Measurements from ENCODE around the gene CXCL11.
A peak's percentile ranks its signal among the peaks of the same experiment; 100 is the strongest.

The CXCL11 gene

DNA sequence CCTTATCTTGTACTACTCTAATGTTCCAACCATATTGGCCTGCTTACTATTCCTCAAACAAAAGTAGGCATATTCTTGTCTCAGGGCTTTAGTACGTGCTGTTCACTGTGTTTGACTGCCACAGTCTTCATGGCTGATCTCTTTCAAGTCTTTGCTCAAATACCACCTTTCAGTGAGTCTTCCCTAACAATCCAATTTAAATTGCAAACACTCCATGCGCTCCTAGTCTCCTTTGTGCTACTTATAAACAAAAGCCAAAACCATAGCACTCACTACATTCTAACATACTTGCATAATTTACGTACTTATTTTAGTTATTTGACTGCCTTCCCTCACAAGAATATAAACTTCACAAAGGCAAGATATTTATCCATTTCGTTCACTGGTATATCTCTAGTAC is 36.9 kb upstream of the CXCL11 start:
- H3K4me3 ChIP-seq (ENCODE audit: low read depth, low read length), result no peak overlapping the region
- TF ChIP-seq, protein P1, sequence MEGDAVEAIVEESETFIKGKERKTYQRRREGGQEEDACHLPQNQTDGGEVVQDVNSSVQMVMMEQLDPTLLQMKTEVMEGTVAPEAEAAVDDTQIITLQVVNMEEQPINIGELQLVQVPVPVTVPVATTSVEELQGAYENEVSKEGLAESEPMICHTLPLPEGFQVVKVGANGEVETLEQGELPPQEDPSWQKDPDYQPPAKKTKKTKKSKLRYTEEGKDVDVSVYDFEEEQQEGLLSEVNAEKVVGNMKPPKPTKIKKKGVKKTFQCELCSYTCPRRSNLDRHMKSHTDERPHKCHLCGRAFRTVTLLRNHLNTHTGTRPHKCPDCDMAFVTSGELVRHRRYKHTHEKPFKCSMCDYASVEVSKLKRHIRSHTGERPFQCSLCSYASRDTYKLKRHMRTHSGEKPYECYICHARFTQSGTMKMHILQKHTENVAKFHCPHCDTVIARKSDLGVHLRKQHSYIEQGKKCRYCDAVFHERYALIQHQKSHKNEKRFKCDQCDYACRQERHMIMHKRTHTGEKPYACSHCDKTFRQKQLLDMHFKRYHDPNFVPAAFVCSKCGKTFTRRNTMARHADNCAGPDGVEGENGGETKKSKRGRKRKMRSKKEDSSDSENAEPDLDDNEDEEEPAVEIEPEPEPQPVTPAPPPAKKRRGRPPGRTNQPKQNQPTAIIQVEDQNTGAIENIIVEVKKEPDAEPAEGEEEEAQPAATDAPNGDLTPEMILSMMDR (IDR thresholded peaks at IDR 0.05; ENCODE audit: borderline replicate concordance, insufficient read depth, low read depth, low read length), result no peak

DNA sequence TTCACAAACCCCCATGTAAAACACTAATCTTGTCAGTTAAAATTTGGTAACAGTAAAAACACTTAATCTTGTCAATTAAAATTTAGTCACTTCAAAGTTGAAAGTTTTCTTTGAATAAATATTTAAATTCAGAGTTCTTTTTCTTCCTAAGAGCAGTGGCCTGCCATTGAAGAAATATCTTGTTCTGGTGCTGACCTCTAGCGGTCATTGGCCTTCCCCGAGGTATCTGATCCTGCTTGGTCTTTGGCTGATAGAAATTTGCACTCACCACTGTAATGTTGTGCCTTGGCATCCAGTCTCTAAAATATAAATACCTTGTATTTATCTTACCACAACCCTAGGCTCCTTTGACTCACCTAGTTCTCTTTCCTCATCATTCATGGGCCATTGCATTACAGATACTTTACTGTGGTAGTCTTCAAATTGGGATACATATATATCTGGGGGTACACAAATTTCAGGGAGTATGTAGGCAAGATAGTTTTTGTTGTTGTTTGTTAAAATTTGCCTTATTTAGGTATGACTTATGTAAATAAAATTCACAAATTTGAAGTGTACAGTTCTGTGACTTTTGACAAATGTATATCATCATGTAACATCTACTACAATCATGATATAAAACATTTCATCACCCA is 31.9 kb upstream of the CXCL11 start:
- TF ChIP-seq, protein P1 (IDR thresholded peaks at IDR 0.05; ENCODE audit: borderline replicate concordance, insufficient read depth, low read depth, low read length), result peak; percentile 71
- no peak overlapping the region for H3K4me3 ChIP-seq (ENCODE audit: low read depth, low read length)

DNA sequence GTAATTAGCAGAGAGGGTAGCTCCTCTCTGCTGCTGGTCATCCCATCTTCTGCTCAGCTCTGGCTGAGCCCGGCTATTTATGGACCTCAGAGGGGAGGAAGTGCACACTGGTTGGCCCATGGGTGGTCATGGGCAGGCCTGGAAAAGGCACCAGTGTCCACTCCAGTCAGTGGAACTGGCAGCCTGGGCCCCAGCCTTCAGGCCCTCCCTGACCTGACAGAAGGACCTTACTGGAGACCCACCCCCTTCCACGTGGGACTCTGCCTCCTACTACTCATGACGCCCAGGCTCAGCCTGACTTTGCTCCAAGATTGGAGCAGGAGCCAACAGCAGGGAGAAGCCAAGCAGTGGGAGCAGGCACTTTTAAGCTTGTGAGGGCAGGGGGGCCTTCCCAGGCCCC is 30.7 kb upstream of the CXCL11 start:
- H3K4me3 ChIP-seq (ENCODE audit: low read depth, low read length), result no peak overlapping the region
- TF ChIP-seq, protein P1 (IDR thresholded peaks at IDR 0.05; ENCODE audit: borderline replicate concordance, insufficient read depth, low read depth, low read length), result no peak

DNA sequence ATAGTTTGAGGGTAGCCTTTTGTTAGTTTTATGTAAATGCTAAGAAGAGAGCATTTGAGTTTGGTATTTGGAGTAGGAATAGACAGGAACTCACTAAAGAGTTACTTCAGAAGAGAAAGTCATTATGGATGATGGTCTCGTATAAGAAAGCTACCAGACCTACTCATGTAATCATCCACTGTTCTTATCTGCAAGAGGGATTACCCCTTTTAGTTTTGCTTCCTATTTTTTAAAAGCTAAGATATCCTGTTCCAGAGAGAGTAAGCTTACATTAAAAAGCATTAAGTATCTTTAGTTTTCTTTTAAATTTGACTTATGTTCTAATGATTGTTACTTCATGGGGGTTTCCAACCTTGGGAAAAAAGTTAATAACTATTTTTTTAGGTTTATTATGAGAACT is 26.1 kb upstream of the CXCL11 start:
- no peak overlapping the region for H3K4me3 ChIP-seq (ENCODE audit: low read depth, low read length)
- TF ChIP-seq, protein P1 (IDR thresholded peaks at IDR 0.05; ENCODE audit: borderline replicate concordance, insufficient read depth, low read depth, low read length), result no peak

DNA sequence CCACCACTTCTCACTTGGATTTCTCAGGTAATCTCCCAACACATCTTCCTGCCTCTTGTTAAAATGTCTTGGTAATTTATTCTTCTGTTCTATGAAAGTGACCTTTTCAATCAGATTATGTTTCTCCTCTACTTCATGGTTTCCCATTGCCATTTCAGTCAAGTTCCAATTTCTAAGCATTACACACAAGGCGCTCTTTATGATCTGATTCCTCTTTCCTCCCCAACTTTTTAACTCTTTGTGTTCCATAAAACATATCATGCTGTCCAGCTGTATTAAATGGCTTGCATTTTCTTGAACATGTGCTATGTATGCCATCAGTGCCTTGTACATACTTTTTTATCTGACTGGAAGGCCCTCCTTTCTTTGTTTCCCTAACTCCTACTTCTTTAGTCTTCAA is 25.6 kb upstream of the CXCL11 start:
- TF ChIP-seq, protein P1 (IDR thresholded peaks at IDR 0.05; ENCODE audit: borderline replicate concordance, insufficient read depth, low read depth, low read length), result no peak
- H3K4me3 ChIP-seq (ENCODE audit: low read depth, low read length), result no peak overlapping the region

DNA sequence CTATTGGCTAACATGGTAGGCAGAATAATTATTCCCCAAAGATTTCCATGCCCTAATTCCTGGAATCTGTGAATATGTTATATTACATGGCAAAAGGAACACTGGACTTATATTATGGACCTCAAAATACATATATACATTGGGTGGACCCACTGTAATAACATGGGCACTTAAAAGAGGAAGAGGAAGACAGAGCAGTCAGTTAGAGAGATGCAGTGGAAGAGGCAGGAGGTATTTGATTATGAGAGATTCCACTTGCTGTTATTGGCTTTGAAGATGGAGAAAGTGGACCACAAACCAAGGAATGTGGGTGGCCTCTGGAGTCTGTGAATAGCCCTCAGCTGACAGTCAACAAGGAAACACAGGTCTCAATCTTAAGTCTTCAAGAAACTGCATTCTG is 24.6 kb upstream of the CXCL11 start:
- H3K4me3 ChIP-seq (ENCODE audit: low read depth, low read length), result no peak overlapping the region
- TF ChIP-seq, protein P1 (IDR thresholded peaks at IDR 0.05; ENCODE audit: borderline replicate concordance, insufficient read depth, low read depth, low read length), result no peak

DNA sequence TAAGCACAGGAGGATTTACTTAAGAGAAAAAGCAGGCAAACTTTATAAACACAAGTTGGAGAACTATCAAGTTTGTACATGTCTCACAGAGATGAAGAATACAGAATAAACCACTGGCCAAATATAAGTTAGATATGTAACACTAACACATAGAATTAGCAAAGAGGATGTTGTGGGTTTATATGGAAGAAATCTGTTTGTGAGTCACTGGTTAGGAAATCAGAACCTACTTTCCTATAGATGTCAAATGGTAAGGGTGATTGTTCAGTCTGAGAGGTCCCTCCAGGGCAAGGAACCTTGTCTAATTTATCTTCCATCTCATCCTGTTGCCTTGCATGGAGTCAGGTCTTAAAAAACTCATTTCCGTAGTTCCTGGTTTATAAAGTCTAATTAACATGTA is 23.9 kb upstream of the CXCL11 start:
- TF ChIP-seq, protein P1 (IDR thresholded peaks at IDR 0.05; ENCODE audit: borderline replicate concordance, insufficient read depth, low read depth, low read length), result no peak
- no peak overlapping the region for H3K4me3 ChIP-seq (ENCODE audit: low read depth, low read length)
